Measurements from ENCODE around the gene HIVEP3.

The HIVEP3 gene

DNA sequence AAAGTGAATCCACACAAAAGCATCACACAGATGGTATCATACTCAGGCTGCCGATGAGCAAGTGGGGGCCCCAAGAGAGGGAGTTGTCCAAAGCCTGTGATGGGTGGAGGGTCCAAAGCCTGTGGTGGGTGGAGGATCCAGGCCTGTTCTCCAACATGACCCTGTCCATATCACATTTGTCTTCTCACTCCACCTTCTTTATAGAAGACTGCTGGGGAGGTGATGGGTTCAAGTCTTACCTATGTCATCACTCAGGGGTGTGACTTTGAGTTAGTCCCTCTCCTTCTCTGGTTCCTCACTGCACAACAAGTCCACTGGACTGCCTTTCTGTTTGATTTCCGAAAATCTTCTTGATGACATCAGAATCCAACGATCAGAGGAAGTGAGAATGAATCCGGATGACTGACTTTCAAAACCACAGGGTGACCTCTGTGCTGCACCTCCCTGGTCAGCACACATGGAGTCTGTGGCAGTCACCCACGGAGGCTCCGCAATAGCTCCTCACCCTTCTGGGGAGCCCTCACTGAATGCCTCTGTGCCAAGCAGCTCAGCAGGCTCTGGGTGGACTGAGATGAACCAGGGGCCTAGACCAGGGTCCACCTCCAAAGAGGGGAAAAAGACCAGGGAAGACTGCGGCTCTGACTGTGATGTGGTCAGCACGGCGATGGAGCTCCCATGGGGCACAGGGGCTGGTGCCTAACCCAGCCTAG is 166.8 kb downstream of the HIVEP3 start:
- DNase-seq = no peak

DNA sequence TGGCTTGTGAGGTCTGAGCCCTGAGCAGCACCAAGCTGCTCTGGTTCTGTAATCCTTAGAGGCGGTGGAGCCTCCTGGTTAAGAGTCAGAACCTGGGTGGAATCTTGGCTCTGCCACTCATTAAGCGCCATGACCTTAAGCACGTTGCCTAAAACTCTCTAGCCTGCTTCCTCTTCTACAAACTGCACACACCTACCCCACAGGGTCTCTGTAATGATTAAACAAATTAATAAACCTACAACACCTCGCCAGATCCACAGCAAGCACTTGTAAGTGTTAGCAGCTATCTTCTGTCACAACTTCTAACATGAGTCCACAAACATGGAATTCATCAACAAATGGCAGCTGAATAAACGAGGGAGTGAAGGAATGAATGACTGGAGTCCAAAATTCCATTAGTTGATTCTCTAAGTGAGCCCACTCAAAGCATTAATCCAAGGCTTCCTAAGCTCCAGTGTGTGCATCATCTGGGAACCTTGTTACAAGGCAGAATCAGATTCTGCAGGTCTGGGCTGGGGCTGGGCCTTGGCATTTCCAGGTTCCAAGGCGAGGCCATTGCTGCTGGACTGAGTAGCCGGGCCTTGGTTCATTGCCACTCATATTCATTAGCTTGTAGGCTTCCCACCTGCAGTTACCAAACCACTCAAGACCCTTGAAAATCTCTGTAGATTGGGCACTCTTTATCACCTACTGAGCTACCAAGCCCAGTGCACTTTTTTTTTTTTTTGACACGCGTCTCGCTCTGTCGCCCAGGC is 168.6 kb downstream of the HIVEP3 start:
- no peak for DNase-seq

- no peak for DNase-seq
These were observed 173.7 kb downstream of the HIVEP3 start for GRCh38 chr1:41745022-41745421.

GRCh38 chr1:41743366-41743765 is 175.4 kb downstream of the HIVEP3 start:
- no peak for DNase-seq

DNA sequence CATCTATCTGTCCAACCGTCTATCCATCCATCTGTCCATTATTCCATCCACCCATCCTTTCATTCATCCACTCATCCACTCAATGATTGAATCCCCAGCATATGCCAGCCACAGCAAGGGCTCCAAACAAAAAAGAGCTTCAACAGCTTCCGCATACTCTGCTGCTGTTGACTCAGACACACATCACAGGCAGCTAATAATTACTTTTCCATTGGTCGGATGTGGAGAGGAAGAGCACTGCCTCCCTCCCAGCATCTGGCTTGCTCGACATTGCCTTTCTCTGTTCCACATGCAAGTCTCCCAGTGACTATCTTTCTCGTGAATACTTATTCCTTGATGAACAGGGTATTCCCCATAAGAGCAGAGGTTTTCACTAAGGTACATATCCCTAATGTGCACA is 176.5 kb downstream of the HIVEP3 start:
- no peak for DNase-seq

DNA sequence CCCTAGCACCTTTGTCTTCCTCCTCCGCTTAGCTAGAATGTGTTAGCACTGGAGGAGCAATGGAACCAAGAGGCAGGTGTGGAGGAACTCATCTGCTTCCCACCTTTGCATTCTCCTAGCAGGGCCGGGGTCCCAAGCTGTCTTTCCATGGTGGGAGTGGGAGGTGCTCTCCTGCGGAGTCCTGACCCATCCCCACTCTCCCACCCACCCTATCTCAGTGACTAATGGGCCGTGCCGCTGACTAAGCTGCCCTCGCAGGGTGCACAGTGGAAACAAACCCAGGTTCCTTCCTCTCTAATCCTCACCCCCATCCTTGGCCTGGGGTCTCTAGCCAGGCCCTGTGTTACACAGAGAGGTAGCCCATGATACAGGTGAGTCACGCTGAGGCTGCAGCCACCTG is 177.5 kb downstream of the HIVEP3 start:
- no peak for DNase-seq

GRCh38 chr1:41740630-41741239 is 178.0 kb downstream of the HIVEP3 start:
- DNase-seq = no peak

GRCh38 chr1:41740058-41740457 is 178.7 kb downstream of the HIVEP3 start:
- no peak for DNase-seq

GRCh38 chr1:41739061-41739955 is 179.4 kb downstream of the HIVEP3 start:
- DNase-seq = no peak

GRCh38 chr1:41738475-41738874 is 180.2 kb downstream of the HIVEP3 start:
- no peak for DNase-seq

DNA sequence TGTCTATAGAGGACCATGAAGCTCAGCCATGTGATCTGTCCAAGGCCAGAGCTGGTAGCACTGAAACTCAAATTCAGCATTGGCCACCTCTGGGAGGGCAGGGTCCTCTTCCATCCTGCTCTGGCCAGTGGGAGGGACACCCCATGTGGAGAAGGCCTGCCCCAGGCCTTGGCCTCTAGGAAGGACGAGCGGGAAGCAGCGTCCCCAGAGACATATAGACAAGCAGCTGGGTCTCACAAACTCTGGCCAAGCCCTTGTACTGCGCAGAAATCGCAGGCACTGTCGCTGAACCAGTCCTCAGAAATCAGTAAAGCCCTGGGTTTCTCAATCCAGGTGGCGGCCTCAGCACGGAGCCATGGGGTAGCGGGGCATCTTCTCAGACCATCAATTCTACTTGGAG is 180.7 kb downstream of the HIVEP3 start:
- no peak for DNase-seq

DNA sequence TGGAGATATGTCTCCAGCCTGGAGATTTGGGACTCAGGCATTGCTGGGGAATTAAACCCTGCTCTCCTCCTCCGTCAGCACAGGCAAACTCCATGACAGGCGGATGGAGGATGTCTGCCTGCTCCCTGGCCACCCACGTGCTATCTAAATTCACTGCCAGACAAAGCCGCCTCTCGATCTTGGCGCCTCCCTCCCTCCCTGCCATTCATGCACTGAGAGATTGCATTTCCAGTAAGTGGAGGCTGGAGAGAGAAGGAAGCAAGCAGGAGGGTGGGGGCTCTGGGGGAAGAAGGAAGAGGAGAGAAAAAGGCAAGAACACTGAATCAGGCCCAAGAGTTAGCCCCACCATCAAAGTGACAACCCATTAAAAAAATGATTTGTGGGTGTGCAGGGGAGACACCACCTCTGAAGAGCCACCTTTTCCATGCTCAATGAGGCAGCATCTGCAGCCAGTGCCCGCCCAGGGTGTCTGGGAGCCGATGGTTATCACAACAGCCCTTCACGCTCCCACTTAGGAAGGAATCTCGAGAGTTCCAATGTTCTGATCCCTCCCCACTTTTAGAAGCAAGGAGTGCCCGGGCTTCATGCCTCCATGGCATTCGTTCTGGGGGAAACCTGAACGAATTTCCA is 183.0 kb downstream of the HIVEP3 start:
- no peak for DNase-seq

- no peak for DNase-seq
These were observed 183.6 kb downstream of the HIVEP3 start for GRCh38 chr1:41735139-41735538.

GRCh38 chr1:41734201-41734970 is 184.3 kb downstream of the HIVEP3 start:
- DNase-seq = no peak

DNA sequence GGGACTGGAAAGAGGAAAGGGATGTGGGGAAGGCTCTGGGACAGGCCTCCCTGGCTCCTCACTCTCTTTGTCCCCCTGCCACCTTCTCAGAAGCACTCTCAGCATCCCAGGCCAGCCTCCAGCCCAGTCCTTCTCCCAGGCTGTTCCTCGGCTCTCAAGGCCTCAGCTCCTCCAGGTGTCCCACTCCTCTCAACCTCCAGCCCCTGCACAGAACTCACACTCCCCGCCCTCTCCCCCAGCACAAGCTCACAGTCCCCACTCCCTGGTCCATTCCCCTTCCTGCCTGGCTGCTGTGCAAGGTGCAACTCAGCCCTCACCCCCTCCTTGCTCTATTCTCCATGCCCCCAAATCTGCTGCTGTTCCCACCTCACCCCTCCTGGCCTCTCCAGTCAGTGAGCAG is 185.0 kb downstream of the HIVEP3 start:
- no peak for DNase-seq

DNA sequence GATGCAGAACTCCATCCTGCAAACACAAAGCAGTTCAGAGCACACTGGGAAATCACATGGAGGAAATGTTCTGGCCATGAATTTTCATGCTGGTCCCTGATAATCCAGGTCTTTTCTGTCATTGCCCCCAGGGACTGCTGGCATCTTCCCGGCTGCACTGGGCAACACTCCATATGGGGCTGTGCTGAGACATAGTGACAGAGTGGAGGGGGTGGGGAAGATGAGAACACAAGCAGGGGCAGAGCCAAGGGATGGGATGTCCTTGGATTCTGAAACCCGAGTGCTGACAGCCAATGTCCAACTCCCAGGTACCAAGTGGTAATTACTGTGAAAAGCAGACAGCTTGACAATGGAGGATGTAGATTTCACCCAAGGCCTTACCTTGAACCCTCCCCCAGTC is 185.7 kb downstream of the HIVEP3 start:
- DNase-seq = no peak

- no peak for DNase-seq
These were observed 187.1 kb downstream of the HIVEP3 start for GRCh38 chr1:41731516-41732030.

DNA sequence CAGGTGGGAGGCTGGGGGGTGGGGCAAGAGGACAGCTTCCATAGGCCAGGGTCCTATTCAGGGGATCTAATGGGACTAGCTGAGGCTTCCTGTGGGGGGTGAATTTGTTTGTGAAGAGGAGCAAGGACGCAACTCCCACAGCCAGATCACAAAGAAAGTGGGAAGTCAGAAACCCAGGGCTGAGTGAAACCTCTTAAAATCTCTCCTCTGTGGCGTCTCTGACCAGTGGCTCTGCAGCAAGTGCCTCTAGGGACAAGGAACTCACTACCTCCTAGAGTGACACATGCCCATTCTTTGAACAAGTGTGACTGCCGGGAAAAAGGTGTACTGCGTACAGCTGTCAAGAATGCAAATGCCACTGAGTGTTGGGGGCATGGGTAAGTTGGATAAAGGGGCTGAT is 187.9 kb downstream of the HIVEP3 start:
- DNase-seq = no peak

GRCh38 chr1:41728403-41729202 is 190.1 kb downstream of the HIVEP3 start:
- DNase-seq = no peak

- DNase-seq = no peak
These were observed 191.0 kb downstream of the HIVEP3 start for GRCh38 chr1:41727749-41728115.
